NCI-H187 treated with DMSO at 0.1 percent for 48 hours (cell line): ENCODE measurements around the gene HACD1.

Source experiments
- DNase-seq: peaks from one replicate; lab custom pipeline; 2025; lab: John Stamatoyannopoulos, UW

HACD1 gene

DNA sequence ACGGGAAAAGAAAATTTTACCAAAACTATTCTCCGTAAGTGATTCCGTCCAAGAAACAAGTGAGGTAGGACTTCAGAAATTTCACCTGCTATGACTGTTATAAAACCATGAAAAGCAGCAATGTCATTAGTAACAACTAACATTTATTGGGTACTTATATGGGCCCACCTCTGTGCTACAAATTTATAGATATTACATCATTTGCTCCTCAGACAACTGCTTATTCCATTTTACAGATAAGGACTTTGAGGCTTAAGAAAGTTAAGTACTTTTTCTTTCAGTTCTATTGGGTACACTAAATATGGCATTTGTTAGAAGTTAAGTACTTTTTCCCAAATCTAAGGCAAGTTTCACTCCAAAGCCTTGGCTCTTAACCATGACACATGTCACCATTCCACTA, 36.3 kb downstream of the HACD1 start:
- no peak for DNase-seq

GRCh38 chr10:17578603-17579002, 38.6 kb downstream of the HACD1 start:
- DNase-seq = no peak

DNA sequence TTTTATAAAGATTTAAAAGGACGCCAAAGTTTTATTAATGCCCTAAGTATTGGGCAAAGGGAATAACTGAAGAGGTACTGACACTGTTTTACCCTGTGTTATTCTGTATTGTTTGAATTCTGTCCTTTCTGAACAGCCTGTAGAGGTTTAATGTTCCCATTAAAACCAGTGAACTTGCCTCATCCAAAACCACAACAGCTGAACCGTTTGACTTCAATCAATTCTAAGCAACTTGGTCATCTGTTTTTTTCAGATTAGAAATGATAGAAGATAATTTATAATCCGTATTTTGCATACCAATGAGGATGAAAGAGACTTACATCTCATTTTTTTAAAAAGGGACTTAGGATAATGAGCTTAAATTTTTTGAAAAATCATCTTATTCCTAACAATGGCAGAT, 40.4 kb downstream of the HACD1 start:
- no peak for DNase-seq

DNA sequence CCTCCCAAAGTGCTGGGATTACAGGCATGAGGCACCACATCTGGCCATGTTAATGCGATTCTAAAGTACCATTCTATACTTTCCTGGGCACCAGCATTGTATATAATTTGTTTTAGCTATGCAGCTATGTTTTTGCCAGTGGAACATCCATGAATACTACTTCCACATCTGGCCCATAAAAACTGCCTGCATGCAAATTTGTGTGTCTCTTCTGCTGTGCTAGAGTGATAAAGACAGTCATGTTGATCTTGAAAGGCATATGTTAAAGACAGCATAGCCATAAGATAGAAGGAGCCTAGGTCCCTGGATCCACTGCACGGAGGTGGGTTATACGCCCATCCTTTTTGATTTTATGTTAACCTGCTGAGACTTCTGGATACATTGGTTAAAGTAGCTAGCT, 52.3 kb downstream of the HACD1 start:
- no peak for DNase-seq

DNA sequence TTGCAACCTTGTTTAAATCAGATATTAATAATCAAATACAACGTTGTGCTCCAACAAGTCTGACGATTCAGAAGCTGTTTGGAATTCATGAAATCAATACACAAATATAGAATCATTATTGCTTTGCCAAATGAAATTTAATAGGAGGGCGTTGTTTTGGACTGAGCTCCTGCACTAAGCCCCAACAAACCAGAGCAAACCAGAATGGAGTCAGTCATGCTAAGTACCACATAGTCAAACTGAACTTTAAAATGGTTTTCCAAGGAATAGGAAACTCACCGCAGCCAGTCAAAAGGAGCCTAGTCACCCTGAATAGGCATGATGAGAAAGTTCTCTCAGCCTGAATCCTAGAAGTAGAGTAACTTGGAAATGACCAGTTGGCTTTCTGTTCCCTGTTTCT, 53.7 kb downstream of the HACD1 start:
- no peak for DNase-seq

DNA sequence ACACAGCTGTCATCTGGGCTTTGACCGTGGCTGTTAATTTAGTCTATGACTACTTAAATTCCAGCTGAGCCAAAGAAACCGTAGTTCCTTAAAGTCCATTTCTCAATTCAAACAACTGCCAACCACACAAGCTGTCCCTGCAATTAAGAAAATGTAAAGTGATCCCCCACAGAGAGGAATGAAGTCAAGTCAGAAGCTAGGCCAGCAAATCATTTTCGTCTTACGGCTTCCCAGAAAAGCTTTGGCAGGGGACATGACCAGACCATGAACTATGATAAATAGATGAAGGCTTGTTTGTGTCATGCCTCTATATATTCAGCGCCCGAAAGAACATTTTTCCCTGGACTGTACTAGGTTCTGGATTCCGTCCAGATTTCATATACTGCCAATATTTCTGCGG, 54.6 kb downstream of the HACD1 start:
- DNase-seq = no peak

DNA sequence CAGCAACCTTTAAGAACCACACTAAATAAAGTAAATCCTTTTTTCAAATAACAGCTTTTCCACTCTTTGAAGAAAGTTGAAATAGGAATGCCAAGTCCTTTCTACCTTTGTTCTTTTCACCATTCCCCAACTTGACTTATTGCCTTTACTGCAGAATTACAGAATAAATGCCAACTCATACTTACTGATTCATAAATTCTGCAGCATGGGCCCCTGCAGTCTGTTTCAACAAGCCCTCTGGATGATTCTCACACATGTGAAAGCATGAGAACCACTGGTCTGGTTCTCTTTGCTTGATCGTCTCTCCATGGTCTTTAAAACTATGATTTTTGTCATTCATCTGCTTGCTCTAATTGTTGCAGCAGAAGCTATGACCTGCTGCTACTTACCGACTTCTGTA, 56.1 kb downstream of the HACD1 start:
- no peak for DNase-seq

DNA sequence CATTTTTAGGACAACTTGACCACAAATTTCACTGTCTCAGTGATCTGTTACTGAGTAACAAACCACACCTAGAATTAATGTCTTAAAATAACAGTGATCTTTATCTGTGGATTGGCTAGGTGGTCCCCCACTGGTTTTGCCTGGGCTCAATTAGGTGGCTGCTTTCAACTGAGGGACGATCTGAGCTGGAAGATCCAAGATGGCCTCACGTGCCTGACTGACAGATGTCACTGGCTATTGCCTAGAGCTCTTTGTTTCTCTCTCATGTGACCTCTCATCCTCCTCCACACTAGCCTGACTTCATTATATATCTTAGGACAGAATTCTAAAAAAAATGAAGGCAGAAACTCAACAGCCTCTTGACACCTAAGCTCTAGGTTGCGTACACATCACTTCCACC, 59.7 kb downstream of the HACD1 start:
- DNase-seq = no peak

GRCh38 chr10:17548770-17549169, 68.4 kb downstream of the HACD1 start:
- no peak for DNase-seq

GRCh38 chr10:17548162-17548561, 69.0 kb downstream of the HACD1 start:
- no peak for DNase-seq

GRCh38 chr10:17547060-17547459, 70.1 kb downstream of the HACD1 start:
- DNase-seq = no peak

- DNase-seq = no peak
Observed at GRCh38 chr10:17544465-17544864, 72.7 kb downstream of the HACD1 start.
